Hepatocyte (in vitro differentiated cells): Measurements from ENCODE around the gene DPYSL3. TPM values are rescaled to one million over a fixed set of nuclear protein-coding genes. Genes with fewer than 3 reads are reported as not detected.

Source experiments
- DNase-seq: peaks from one replicate; pipeline ENCODE4 v3.0.0-alpha.2; 2016; ENCODE audit warnings: low spot score
- H2AFZ ChIP-seq: fragments of 200-600 bp; sonication (generic); 2 replicates; pipeline ENCODE4 v1.6.0; 2016; ENCODE audit warnings: antibody characterized with exemption, mild to moderate bottlenecking
- H3K27ac ChIP-seq: fragments of 200-600 bp; sonication (generic); 2 replicates; pipeline ENCODE4 v1.5.1; 2016; ENCODE audit warnings: mild to moderate bottlenecking
- H3K27me3 ChIP-seq: fragments of 200-600 bp; sonication (generic); 2 replicates; pipeline ENCODE4 v1.6.1; 2016
- H3K36me3 ChIP-seq: fragments of 200-600 bp; sonication (generic); replicated peaks from 2 replicates; pipeline ENCODE4 v1.5.1; 2016; ENCODE audit warnings: low read depth; ENCODE audit not compliant: insufficient read depth
- H3K4me1 ChIP-seq: fragments of 200-600 bp; sonication (generic); 2 replicates; pipeline ENCODE4 v1.5.1; 2016; ENCODE audit warnings: mild to moderate bottlenecking, moderate library complexity; ENCODE audit not compliant: insufficient read depth
- H3K4me2 ChIP-seq: fragments of 200-600 bp; sonication (generic); 2 replicates; pipeline ENCODE4 v1.6.0; 2016
- H3K4me3 ChIP-seq: fragments of 200-600 bp; sonication (generic); 2 replicates; pipeline ENCODE4 v1.5.1; 2016; ENCODE audit warnings: mild to moderate bottlenecking
- H3K79me2 ChIP-seq: fragments of 200-600 bp; sonication (generic); 2 replicates; pipeline ENCODE4 v1.6.0; 2017; ENCODE audit warnings: mild to moderate bottlenecking
- H3K9me2 ChIP-seq: fragments of 200-600 bp; sonication (generic); replicated peaks from 2 replicates; pipeline ENCODE4 v1.6.0; 2017; ENCODE audit warnings: mild to moderate bottlenecking; ENCODE audit not compliant: insufficient read depth
- H3K9me3 ChIP-seq: fragments of 200-600 bp; sonication (generic); 2 replicates; pipeline ENCODE4 v1.5.1; 2016; ENCODE audit warnings: low read depth, mild to moderate bottlenecking
- H4K20me1 ChIP-seq: fragments of 200-600 bp; sonication (generic); 2 replicates; pipeline ENCODE4 v1.6.0; 2016; ENCODE audit warnings: mild to moderate bottlenecking; ENCODE audit not compliant: insufficient read depth, poor library complexity, severe bottlenecking
- CTCF ChIP-seq: fragments of 200-600 bp; sonication (generic); IDR thresholded peaks from 2 replicates; pipeline ENCODE4 v1.5.1; 2016; ENCODE audit warnings: antibody characterized with exemption, mild to moderate bottlenecking; ENCODE audit not compliant: poor library complexity
- EZH2 ChIP-seq: fragments of 200-600 bp; sonication (generic); IDR thresholded peaks from 2 replicates; pipeline ENCODE4 v1.6.1; 2016; ENCODE audit warnings: antibody characterized with exemption, mild to moderate bottlenecking, borderline replicate concordance
- EZH2phosphoT487 ChIP-seq: fragments of 200-600 bp; sonication (generic); IDR thresholded peaks from one replicate; pipeline ENCODE4 v1.6.1; 2018; ENCODE audit warnings: antibody characterized with exemption, mild to moderate bottlenecking, low read depth, moderate library complexity; ENCODE audit not compliant: unreplicated experiment, severe bottlenecking
- WGBS: methylation state at CpG from one replicate; pipeline ENCODE4 v1.1.6; 2016; ENCODE audit warnings: low lambda C conversion rate; ENCODE audit errors: missing lambda C conversion rate; 5-methylcytosine and 5-hydroxymethylcytosine counted together
- polyA plus RNA-seq: library from polyadenylated mRNA; unstranded; fragments of >200 nt; fragmentation: Nextera tagmentation; extraction: Ambion mirVana; gene quantifications from 2 replicates; pipeline ENCODE4 v1.2.1, GENCODE V29; 2016
- total RNA-seq: library from RNA; depleted of rRNA; stranded (reverse); fragments of >200 nt; gene quantifications from 2 replicates; pipeline ENCODE4 v1.2.3, GENCODE V29; 2014

The DPYSL3 gene
- total and polyA plus RNA-seq, 2 experiments from 2014 or later = 35.7 to 78.0 TPM

DNA sequence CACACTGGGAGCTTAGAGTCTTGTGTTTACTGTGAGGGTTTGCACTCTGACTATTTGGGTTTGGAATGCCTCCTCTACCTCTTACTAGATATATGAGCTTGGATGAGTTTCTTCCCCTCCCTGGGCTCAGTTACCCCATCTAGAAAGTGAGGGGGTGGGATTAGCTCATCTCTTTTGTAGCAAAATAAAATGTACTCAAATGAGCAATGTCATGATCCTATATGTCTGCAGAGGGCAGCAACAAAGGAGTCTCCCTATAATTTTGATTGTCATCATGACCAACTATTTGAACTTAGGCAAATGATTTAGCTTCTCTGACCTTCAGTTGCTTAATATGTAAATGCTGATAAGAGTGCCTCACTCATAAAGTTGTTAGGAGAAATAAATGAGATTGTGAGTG lies 109.0 kb downstream of the DPYSL3 start:
- Histone ChIP-seq H2AFZ (no peak overlapping the region), H3K27ac (peak overlapping the region; percentile 91), H3K79me2 (no peaks in the 10 kb centered on the region), H3K4me1 (peaks cover 33% of the 10 kb centered on the region), H3K4me2 (no peak overlapping the region), H3K9me2 (no peaks in the 10 kb centered on the region), H3K9me3 (no peaks in the 10 kb centered on the region), H3K27me3 (no peaks in the 10 kb centered on the region), H3K36me3 (no peaks in the 10 kb centered on the region), H3K4me3 (no peak overlapping the region), H4K20me1 (no peaks in the 10 kb centered on the region)
- TF ChIP-seq EZH2phosphoT487 = no peak
- TF ChIP-seq EZH2 = no peak
- no peak for TF ChIP-seq CTCF
- no peak for DNase-seq

DNA sequence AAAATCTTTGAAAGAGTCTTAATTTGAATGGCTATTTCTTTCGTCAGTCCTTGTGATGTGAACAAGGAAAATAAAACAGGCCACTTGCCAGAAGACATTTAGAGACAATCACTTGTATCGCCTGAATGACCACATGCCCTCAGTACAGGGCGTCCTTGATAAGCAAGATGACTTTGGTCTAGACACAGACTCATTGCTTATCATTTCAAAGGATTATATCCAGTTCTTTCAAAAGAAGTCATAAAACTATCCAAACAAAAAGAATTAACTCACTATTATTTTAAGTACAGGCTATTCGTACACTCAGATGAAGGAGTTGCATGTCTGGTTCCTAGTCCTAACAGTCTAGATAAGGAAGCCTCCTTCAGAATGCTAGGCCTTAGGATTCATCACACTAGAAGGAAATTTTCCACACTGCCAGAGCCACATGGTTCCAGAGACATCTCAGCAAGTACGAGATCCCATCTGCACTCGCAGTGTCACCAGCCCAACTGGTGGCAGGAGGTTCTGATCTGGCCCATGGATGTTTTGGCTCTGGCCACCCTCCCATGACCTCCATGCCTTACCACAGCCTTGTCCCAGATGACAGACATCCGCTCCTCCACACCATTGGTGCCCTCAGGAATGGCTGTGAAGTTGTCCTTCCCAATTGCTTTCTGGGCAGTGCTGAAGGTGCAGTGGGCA lies 109.6 kb downstream of the DPYSL3 start:
- Histone ChIP-seq H3K9me2 (no peaks in the 10 kb centered on the region), H3K27ac (peak overlapping the region; percentile 91), H4K20me1 (no peaks in the 10 kb centered on the region), H3K4me3 (no peak overlapping the region), H3K9me3 (no peaks in the 10 kb centered on the region), H3K4me2 (no peak overlapping the region), H3K27me3 (no peaks in the 10 kb centered on the region), H3K36me3 (no peaks in the 10 kb centered on the region), H3K4me1 (peaks cover 33% of the 10 kb centered on the region), H2AFZ (no peak overlapping the region), H3K79me2 (no peaks in the 10 kb centered on the region)
- TF ChIP-seq CTCF = no peak
- no peak for TF ChIP-seq EZH2
- TF ChIP-seq EZH2phosphoT487 = no peak
- peak; percentile 60 for DNase-seq
- WGBS = 50% methylated on average over 7 of the region's 7 CpGs

GRCh38 chr5:147398860-147399259 lies 111.0 kb downstream of the DPYSL3 start:
- Histone ChIP-seq H3K27me3 (no peaks in the 10 kb centered on the region), H3K9me2 (no peaks in the 10 kb centered on the region)

More at GRCh38 chr5:147398860-147399259, 111.0 kb downstream of the DPYSL3 start:
- TF ChIP-seq EZH2phosphoT487 (no peak), CTCF (no peak), EZH2 (no peak)
- H3K79me2 ChIP-seq = no peaks in the 10 kb centered on the region
- H3K4me2 ChIP-seq = no peak overlapping the region
- H3K36me3 ChIP-seq = no peaks in the 10 kb centered on the region
- peak overlapping the region; percentile 69 for H3K27ac ChIP-seq
- WGBS = 81% methylated on average over 9 of the region's 9 CpGs
- H3K9me3 ChIP-seq = no peaks in the 10 kb centered on the region
- peaks cover 25% of the 10 kb centered on the region for H3K4me1 ChIP-seq
- H2AFZ ChIP-seq = no peak overlapping the region
- DNase-seq = no peak
- H3K4me3 ChIP-seq = no peak overlapping the region
- no peaks in the 10 kb centered on the region for H4K20me1 ChIP-seq
